CD4-positive, alpha-beta T cell (primary cell): ENCODE measurements around the gene FGF13. TPM values are rescaled to one million over a fixed set of nuclear protein-coding genes. Genes with fewer than 3 reads are reported as not detected.

Experiments
- ATAC-seq: fragments of 200-7000 bp; cut with Tn5 transposase; one replicate; pipeline ENCODE4 v1.10.0; 2022; ENCODE audit warnings: mild to moderate bottlenecking; ENCODE audit not compliant: poor library complexity
- CTCF ChIA-PET: fragments of 350-600 bp; sonication (Branson Sonifier 250); formaldehyde crosslinking; loops from one replicate; lab custom pipeline; 2021; ENCODE audit warnings: antibody characterized with exemption, inconsistent platforms; lab: Charles Lee
- POLR2A ChIA-PET: fragments of 350-600 bp; sonication (Branson Sonifier 250); formaldehyde crosslinking; loops from one replicate; lab custom pipeline; 2021; ENCODE audit warnings: antibody characterized with exemption, inconsistent platforms; lab: Charles Lee
- DNase-seq, 14 experiments: peaks; one replicate each; pipeline ENCODE4 v3.0.0-alpha.2; 2013 to 2020; ENCODE audit warnings: mixed read lengths in 2 of 14
- H3K27ac ChIP-seq, 2 donors: one replicate each; pipeline versions ENCODE4 v1.5.1 to v1.7.0; 2013; ENCODE audit warnings: low read length in 2 of 2, low read depth in 1 of 2, mild to moderate bottlenecking in 1 of 2
- H3K27me3 ChIP-seq, 2 experiments: 1 replicate in 1 of 2; 2 replicates in 1 of 2; pipeline versions ENCODE4 v1.6.1 to v1.7.0; 2013; ENCODE audit warnings: low read length in 2 of 2, control low read depth in 1 of 2, mild to moderate bottlenecking in 1 of 2, moderate library complexity in 1 of 2; ENCODE audit not compliant: insufficient read depth in 2 of 2, control insufficient read depth in 1 of 2
- H3K36me3 ChIP-seq: one replicate; pipeline ENCODE4 v1.6.1; 2013; ENCODE audit warnings: low read length, control low read depth; ENCODE audit not compliant: insufficient read depth
- H3K4me1 ChIP-seq: one replicate; pipeline ENCODE4 v1.6.1; 2013; ENCODE audit warnings: low read length, control low read depth; ENCODE audit not compliant: insufficient read depth
- H3K4me3 ChIP-seq: one replicate; pipeline ENCODE4 v1.5.1; 2013; ENCODE audit warnings: mild to moderate bottlenecking, low read length, moderate library complexity
- H3K9me3 ChIP-seq, 2 experiments: 1 replicate in 1 of 2; 2 replicates in 1 of 2; pipeline versions ENCODE4 v1.6.1 to v1.7.0; 2013; ENCODE audit warnings: low read length in 2 of 2, mild to moderate bottlenecking in 2 of 2, control low read depth in 1 of 2, moderate library complexity in 1 of 2; ENCODE audit not compliant: control insufficient read depth in 1 of 2, insufficient read depth in 1 of 2
- H3K27ac Mint-ChIP-seq: one replicate; pipeline ENCODE4 v1.8.0; 2020; ENCODE audit warnings: mixed read lengths
- H3K27me3 Mint-ChIP-seq: one replicate; pipeline ENCODE4 v1.8.0; 2021; ENCODE audit warnings: mixed read lengths
- H3K36me3 Mint-ChIP-seq: one replicate; pipeline ENCODE4 v1.8.0; 2021; ENCODE audit warnings: low read depth, mixed read lengths
- H3K4me1 Mint-ChIP-seq: one replicate; pipeline ENCODE4 v1.8.0; 2021; ENCODE audit warnings: low read depth, mixed read lengths
- H3K4me3 Mint-ChIP-seq: one replicate; pipeline ENCODE4 v1.8.0; 2020; ENCODE audit warnings: mild to moderate bottlenecking, mixed read lengths
- H3K9me3 Mint-ChIP-seq: one replicate; pipeline ENCODE4 v1.8.0; 2020; ENCODE audit warnings: mixed read lengths
- CTCF ChIP-seq: fragments of 200-600 bp; IDR thresholded peaks from one replicate; pipeline ENCODE4 v1.8.0; 2022; ENCODE audit warnings: antibody characterized with exemption, mild to moderate bottlenecking
- intact Hi-C, 2 experiments: fragments of 100-400 bp; cut with DNase I in 1 of 2; cut with micrococcal nuclease in 1 of 2; formaldehyde crosslinking; loops; one replicate each; pipeline versions ENCODE4 v1.15.1 to v1.9.0; 2023 to 2025; cut with DNase I, micrococcal nuclease
- total RNA-seq, 174 experiments: library from RNA in 2 of 174; stranded (reverse) in 2 of 174; gene quantifications; one replicate each; pipeline ENCODE4 v1.2.3 and lab custom pipeline; 2021 to 2026

Gene FGF13
- total RNA-seq, 2 experiments from 2014 or later: not detected

- H3K27ac Mint-ChIP-seq: no peak overlapping the region
Observed at GRCh38 chrX:138742217-138742616, 30.7 kb upstream of the FGF13 start.

GRCh38 chrX:138740341-138740740, 28.8 kb upstream of the FGF13 start:
- H3K27me3 Mint-ChIP-seq: no peaks in the 10 kb centered on the region
- no peaks in the 10 kb centered on the region for H3K27me3 ChIP-seq
- intact Hi-C loops: no loop called here
- no peaks in the 10 kb centered on the region for H3K36me3 ChIP-seq
- no peak overlapping the region for H3K4me3 Mint-ChIP-seq
- H3K27ac ChIP-seq: no peak overlapping the region
- H3K4me1 ChIP-seq: no peaks in the 10 kb centered on the region
- ChIA-PET POLR2A (no interaction called here), CTCF (no interaction called here)
- H3K27ac Mint-ChIP-seq: no peak overlapping the region
- H3K36me3 Mint-ChIP-seq: no peaks in the 10 kb centered on the region
- no peak overlapping the region for H3K4me3 ChIP-seq
- H3K9me3 Mint-ChIP-seq: no peaks in the 10 kb centered on the region
- no peak for TF ChIP-seq CTCF
- ATAC-seq (no peak), DNase-seq (no peak)
- H3K9me3 ChIP-seq: no peaks in the 10 kb centered on the region
- no peaks in the 10 kb centered on the region for H3K4me1 Mint-ChIP-seq

More at GRCh38 chrX:138742217-138742616, 30.7 kb upstream of the FGF13 start:
- DNase-seq (no peak), ATAC-seq (no peak)
- H3K9me3 ChIP-seq: no peaks in the 10 kb centered on the region
- no peaks in the 10 kb centered on the region for H3K27me3 Mint-ChIP-seq
- ChIA-PET POLR2A (no interaction called here), CTCF (no interaction called here)
- no peaks in the 10 kb centered on the region for H3K4me1 ChIP-seq
- H3K4me1 Mint-ChIP-seq: no peaks in the 10 kb centered on the region
- H3K4me3 ChIP-seq: no peak overlapping the region
- no peak for TF ChIP-seq CTCF
- no peaks in the 10 kb centered on the region for H3K9me3 Mint-ChIP-seq
- intact Hi-C loops: no loop called here
- no peak overlapping the region for H3K27ac ChIP-seq
- no peaks in the 10 kb centered on the region for H3K27me3 ChIP-seq
- no peak overlapping the region for H3K4me3 Mint-ChIP-seq
- no peaks in the 10 kb centered on the region for H3K36me3 ChIP-seq
- no peaks in the 10 kb centered on the region for H3K36me3 Mint-ChIP-seq

- Histone ChIP-seq H3K9me3 (no peaks in the 10 kb centered on the region), H3K4me1 (no peaks in the 10 kb centered on the region), H3K4me3 (no peak overlapping the region), H3K27me3 (no peaks in the 10 kb centered on the region), H3K36me3 (no peaks in the 10 kb centered on the region), H3K27ac (no peak overlapping the region)
- H3K27ac Mint-ChIP-seq: no peak overlapping the region
- H3K4me3 Mint-ChIP-seq: no peak overlapping the region
- ATAC-seq: no peak
- no peaks in the 10 kb centered on the region for H3K27me3 Mint-ChIP-seq
- no peaks in the 10 kb centered on the region for H3K4me1 Mint-ChIP-seq
- POLR2A ChIA-PET: no interaction called here
- H3K36me3 Mint-ChIP-seq: no peaks in the 10 kb centered on the region
- H3K9me3 Mint-ChIP-seq: no peaks in the 10 kb centered on the region
- TF ChIP-seq CTCF: no peak
- no peak for DNase-seq
- CTCF ChIA-PET: no interaction called here
- intact Hi-C loops: no loop called here
Observed at GRCh38 chrX:138723301-138723700, 11.8 kb upstream of the FGF13 start.
